ENCODE results near the gene PHGDH. TPM values are rescaled to one million over a fixed set of nuclear protein-coding genes. Genes with fewer than 3 reads are reported as not detected.

PHGDH gene
- total RNA-seq, 1 experiment from 2014 or later: 82.0 TPM

GRCh38 chr1:119743308-119743707, 31.6 kb downstream of the PHGDH start:
- intact Hi-C loops (cut with micrococcal nuclease; ENCODE audit: unreplicated experiment): no loop called here
- no peaks in the 10 kb centered on the region; the same call in 1 of the 2 replicates for H3K36me3 ChIP-seq (ENCODE audit: control insufficient read depth, insufficient read depth, low read length)
- no peak for ATAC-seq
- in situ Hi-C loops (cut with HindIII; ENCODE audit: low pct_unique_long_range_greater_than_20kb, low sequenced_read_pairs): no loop called here
- no peak for DNase-seq (ENCODE audit: low read depth, low spot score)
- no peak overlapping the region for H3K4me3 ChIP-seq (ENCODE audit: low read depth in 2 of 2, low read length in 2 of 2)
- BruUV-seq (replicated peaks): no TSS peak
- H3K27ac ChIP-seq (ENCODE audit: low read length): no peak overlapping the region
- TF ChIP-seq SIN3A (IDR thresholded peaks at IDR 0.05; ENCODE audit: borderline replicate concordance, insufficient read depth, low read depth, low read length): no peak
- no peak for TF ChIP-seq TCF7L2 (IDR thresholded peaks at IDR 0.05; ENCODE audit: low read depth, low read length)
- no peak for TF ChIP-seq POLR2AphosphoS5 (IDR thresholded peaks at IDR 0.05; ENCODE audit: low read depth, low read length)
- no peak for TF ChIP-seq CTCF (IDR thresholded peaks at IDR 0.05)
- no peak for TF ChIP-seq REST (IDR thresholded peaks at IDR 0.05; ENCODE audit: insufficient read depth in 1 of 2, low read depth in 2 of 2, low read length in 1 of 2)
- CTCF ChIA-PET: interaction anchor here (1.2 kb wide), 1 partner anchor 71 kb away, joined by 4 read pairs; no protein-coding TSS in a partner anchor
- no peaks in the 10 kb centered on the region for H3K4me1 ChIP-seq (ENCODE audit: control insufficient read depth, insufficient read depth, low read length)
- H3K27me3 ChIP-seq (ENCODE audit: control insufficient read depth, insufficient read depth, low read length): no peaks in the 10 kb centered on the region
- no peaks in the 10 kb centered on the region for H3K9me3 ChIP-seq (ENCODE audit: control insufficient read depth, insufficient read depth, low read depth, low read length)
- POLR2A ChIA-PET: no interaction called here

GRCh38 chr1:119743776-119744597, 32.3 kb downstream of the PHGDH start:
- ChIA-PET POLR2A (no interaction called here), CTCF (interaction anchor here (1.2 kb wide), 1 partner anchor 71 kb away, joined by 4 read pairs; no protein-coding TSS in a partner anchor)
- Histone ChIP-seq H3K9me3 (ENCODE audit: control insufficient read depth, insufficient read depth, low read depth, low read length) (no peaks in the 10 kb centered on the region), H3K4me3 (ENCODE audit: low read depth in 2 of 2, low read length in 2 of 2) (no peak overlapping the region), H3K27me3 (ENCODE audit: control insufficient read depth, insufficient read depth, low read length) (no peaks in the 10 kb centered on the region), H3K27ac (ENCODE audit: low read length) (no peak overlapping the region), H3K36me3 (ENCODE audit: control insufficient read depth, insufficient read depth, low read length) (no peaks in the 10 kb centered on the region; the same call in 1 of the 2 replicates), H3K4me1 (ENCODE audit: control insufficient read depth, insufficient read depth, low read length) (no peaks in the 10 kb centered on the region)
- TF ChIP-seq CTCF (IDR thresholded peaks at IDR 0.05) (peak; percentile 96), SIN3A (IDR thresholded peaks at IDR 0.05; ENCODE audit: borderline replicate concordance, insufficient read depth, low read depth, low read length) (no peak), TCF7L2 (IDR thresholded peaks at IDR 0.05; ENCODE audit: low read depth, low read length) (no peak), REST (IDR thresholded peaks at IDR 0.05; ENCODE audit: insufficient read depth in 1 of 2, low read depth in 2 of 2, low read length in 1 of 2) (no peak)
- peak; percentile 45 for DNase-seq (ENCODE audit: low read depth, low spot score)
- intact Hi-C loops (cut with micrococcal nuclease; ENCODE audit: unreplicated experiment): no loop called here
- peak; percentile 89 for ATAC-seq
- in situ Hi-C loops (cut with HindIII; ENCODE audit: low pct_unique_long_range_greater_than_20kb, low sequenced_read_pairs): no loop called here
- BruUV-seq (replicated peaks): no TSS peak
